Glomerular visceral epithelial cell (primary cell): ENCODE results near the gene ABCC4.

Experiments
- DNase-seq: peaks from one replicate; pipeline ENCODE4 v3.0.0-alpha.2; 2016; ENCODE audit errors: extremely low spot score

The ABCC4 gene

DNA sequence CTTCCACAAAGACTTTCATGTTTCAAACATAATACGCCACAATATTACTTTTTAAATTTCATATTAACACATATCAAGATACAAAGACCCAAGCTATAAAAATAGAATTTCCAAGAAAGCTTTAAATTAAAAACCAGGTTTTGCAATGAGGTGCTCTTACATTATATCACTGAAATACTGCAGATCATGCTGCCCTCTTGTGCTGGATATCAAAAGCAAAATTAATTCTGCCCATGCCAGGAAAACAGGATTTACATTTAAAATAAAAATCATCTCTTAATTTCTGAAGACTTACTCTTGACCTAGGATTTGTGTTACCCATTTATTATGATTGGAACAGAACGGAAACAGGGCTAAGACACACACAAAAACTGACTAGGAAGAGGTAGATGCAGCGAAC, 145.0 kb downstream of the ABCC4 start:
- no peak for DNase-seq

DNA sequence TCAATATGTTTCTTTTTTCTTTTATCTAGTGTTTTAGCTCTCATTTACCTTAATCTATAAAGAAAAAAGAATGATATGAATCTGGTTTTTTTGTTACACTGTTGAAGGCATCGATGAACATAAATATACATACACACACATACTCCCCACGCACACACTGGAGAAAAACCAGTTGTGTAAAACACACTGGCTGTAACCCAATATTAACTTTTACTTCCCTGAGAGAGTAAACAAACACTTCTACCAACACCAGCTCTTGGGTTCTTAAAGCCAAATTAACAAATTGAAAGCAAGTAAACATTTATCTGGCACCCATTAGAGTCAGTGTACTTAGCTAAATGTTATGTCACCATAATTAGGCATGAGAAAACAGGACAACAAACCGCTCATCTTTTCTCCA, 145.7 kb downstream of the ABCC4 start:
- no peak for DNase-seq

- DNase-seq, result no peak
Observed at GRCh38 chr13:95155093-95155492, 146.2 kb downstream of the ABCC4 start.

DNA sequence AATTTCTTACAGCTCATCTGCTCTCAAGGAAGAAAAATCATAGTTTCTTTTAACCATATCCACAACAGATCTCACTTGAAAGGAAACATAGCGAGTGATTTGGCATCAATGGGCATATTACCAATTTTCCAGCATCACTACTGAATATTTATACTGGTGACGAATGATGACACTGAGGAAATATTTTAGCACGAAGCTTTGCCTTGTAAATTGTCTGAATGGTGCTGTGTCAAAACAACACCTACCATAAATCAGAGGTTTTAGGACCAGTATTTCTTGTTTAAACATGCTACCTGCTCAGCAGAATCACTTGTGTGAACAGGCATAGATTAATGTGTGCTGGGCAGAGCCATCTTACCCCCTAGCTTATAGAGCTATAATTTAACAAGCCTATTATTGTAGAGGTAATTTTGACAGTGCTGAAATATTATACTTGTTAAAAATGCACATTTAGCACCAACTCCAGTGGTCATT, 146.8 kb downstream of the ABCC4 start:
- no peak for DNase-seq

DNA sequence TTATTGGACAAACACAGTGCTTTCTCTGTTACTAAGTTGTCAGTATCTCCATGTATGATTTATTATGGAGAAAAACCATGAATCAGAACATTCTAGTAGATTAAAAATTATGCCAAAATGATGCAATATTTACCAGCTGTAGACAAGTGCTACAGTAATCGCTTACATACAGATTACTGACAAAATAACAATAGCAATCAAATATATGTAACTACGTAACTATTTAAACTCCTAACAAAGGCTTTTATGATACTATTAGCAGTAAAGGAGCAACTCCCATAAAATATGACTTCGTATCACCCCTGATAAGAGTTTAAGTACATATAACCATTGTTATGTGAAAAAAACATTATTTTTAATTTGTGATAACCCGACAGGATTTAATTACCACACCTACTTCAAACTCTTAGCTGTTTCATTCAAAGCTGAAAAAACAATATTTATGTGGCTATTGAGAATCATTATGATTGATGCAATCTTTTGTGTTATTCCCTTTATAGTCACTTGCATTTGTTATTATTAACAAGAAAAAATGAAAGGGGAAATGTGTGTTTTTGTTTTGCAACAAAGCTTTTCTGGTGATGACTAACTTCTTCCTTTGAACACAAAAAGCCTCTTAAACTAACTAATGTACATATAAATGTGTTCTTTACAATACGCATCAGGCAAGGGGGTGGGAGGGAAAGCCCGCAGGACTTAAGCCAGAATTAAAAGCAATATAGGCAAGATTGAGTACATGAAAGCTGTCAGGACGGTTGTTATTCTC, 147.4 kb downstream of the ABCC4 start:
- DNase-seq, result no peak

GRCh38 chr13:95151942-95152587, 149.2 kb downstream of the ABCC4 start:
- DNase-seq, result no peak

- no peak for DNase-seq
Observed at GRCh38 chr13:95150555-95150954, 150.7 kb downstream of the ABCC4 start.

DNA sequence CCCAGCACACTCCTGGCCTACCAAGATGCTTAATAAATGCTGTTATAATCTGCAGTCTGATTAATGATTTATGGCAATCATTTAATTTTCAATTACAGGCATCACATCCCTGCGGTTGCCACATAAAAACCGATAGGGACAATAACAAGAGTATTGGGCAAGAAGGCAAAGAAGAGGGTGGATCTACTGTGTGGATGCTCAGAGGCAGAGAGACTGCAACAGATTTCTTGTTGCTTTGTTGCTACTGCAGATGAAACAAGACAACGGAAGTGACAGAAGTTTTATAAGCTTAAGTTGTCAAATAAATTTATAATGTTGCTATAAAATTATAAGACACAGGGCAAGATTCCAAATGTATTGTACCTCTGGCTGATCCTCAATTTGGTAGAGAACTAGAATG, 154.8 kb downstream of the ABCC4 start:
- no peak for DNase-seq

- DNase-seq, result no peak
Observed at GRCh38 chr13:95145587-95145986, 155.7 kb downstream of the ABCC4 start.

DNA sequence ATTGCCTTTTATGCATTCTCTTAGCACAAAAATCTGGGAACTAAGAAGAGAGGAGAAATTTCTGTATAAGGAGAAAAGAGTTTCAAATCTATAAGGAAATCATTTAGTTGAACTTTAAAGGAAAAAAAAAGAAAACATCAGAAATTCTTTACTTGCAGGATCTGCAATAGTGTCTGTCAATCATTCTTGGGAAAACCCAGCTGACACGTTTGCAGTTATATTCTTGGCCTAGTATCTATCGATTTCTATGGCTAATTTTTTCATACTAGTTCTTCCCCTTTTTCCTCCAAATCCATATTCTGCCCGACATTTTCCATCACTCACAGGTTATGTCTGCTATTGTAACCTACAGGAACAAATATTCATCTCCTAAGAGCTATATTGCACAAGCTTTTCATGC, 160.7 kb downstream of the ABCC4 start:
- DNase-seq, result no peak

DNA sequence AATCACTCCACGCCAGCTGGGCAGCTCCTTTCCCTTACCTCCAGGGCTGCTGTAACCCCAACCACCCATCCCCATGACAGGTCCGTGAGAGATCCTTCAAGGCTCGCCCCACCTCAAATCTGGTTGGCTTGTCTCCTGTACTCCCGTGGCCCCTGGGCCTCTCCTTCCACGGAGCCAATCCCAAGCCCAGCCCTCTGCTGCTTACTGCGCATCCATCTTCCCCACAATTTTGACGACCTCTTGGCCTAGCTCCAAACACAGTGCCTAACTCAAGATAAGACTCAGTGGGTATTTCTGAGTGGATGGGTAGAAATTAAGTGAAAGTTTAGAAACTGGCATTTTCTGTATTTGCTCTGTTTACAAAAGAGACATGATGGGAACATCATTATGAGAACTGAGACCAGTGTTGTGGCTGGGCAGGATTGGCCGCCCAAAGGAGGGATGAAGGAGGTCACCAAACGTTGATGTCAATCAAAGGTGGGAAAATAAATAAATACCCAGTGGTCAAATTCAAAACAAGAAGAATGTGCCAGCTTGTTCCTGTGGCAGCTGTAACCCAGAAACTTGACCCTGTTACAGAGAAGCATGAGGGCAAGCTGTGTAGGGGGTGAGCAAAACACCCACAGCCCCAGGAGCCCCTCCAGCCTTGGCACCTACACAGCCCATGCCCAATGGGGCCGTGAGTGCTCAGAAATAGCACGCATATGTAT, 162.2 kb downstream of the ABCC4 start:
- no peak for DNase-seq

GRCh38 chr13:95137096-95137495, 164.2 kb downstream of the ABCC4 start:
- DNase-seq, result no peak

- no peak for DNase-seq
Observed at GRCh38 chr13:95136638-95137037, 164.6 kb downstream of the ABCC4 start.

- no peak for DNase-seq
Observed at GRCh38 chr13:95133498-95133897, 167.8 kb downstream of the ABCC4 start.

DNA sequence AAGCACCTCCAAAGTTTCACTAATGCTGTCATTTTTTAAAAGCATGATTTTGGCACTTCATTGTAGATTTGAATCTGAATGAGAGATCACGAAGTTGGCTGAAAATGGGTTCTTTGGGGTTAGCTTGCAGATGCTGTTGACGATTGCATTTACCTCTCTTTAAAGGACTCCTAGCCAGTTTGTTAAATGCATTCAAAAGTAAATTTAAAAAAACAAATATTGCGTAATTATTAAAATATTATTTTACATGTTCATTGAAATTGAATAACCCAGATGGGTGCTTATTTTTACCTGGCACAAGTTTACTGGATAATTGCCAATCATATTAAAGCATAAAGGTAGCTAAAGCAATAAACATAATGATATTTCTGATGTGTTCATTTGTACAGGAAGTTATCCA, 172.2 kb downstream of the ABCC4 start:
- DNase-seq, result no peak

- no peak for DNase-seq
Observed at GRCh38 chr13:95128045-95128643, 173.1 kb downstream of the ABCC4 start.

GRCh38 chr13:95124959-95125358, 176.3 kb downstream of the ABCC4 start:
- DNase-seq, result no peak

DNA sequence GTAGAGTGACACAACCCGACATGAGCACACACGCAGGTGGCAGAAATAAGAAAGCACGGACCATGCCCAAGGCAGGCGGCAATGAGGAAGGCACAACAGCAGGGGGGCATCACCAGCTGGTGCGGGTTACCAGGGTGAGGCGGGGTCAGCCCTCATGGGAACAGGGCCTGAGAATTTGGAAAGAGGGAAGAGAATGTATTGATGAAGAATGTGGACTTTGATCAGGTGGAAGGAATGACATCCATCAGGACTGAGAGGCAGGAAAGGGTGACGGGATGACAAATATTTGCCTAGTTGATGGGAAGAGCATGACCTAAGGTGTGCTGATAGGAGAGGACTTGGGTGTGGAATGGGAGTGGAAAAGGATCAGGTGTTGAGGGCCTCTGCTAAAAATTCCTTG, 177.5 kb downstream of the ABCC4 start:
- no peak for DNase-seq

- no peak for DNase-seq
Observed at GRCh38 chr13:95122063-95122462, 179.2 kb downstream of the ABCC4 start.

DNA sequence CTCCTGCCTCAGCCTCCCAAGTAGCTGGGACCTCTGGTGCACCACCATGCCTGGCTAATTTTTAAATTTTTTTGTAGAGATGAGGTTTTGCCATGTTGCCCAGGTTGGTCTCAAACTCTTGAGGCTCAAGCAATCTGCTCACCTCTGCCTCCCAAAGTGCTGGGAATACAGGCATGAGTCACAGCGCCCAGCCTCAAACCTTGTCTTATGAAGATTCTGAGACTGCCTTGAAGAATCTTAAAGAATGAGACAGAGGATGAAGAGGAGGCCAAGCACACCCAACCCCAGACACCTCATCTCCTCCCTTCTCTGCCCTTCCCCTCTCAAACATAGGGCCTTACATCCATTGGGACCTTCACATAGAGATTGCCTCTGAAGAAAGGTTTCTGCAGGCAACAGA, 179.7 kb downstream of the ABCC4 start:
- no peak for DNase-seq

DNA sequence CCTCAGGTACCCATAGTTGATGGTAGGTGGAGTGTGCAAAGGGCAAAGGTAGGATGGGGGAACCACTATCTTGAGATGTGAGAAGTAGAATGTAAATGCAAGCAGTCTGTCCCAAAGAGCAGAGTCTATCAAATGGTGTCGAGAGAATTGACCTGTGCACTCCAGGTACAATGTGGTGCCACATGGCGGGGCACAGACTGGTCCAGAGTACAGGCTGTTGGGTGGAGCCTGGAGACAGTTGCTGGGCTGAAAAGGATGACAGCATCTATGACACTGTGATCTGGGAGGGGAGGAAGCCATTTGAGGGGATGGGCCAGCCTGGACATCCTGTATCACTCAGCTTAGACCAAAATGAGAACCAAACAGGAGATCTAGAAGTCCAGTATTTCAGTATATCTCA, 180.6 kb downstream of the ABCC4 start:
- no peak for DNase-seq

- DNase-seq, result no peak
Observed at GRCh38 chr13:95118541-95119324, 182.5 kb downstream of the ABCC4 start.
